ENCODE results near the gene PGA5. TPM values are rescaled to one million over a fixed set of nuclear protein-coding genes. Genes with fewer than 3 reads are reported as not detected.

The PGA5 gene
- polyA plus RNA-seq, 1 experiment: 2.1 TPM

- POLR2A ChIA-PET: interaction anchor here (0.7 to 1.1 kb wide), 2 partner anchors 24 to 91 kb away, joined by 3 to 6 read pairs; no protein-coding TSS in a partner anchor
- H3K9me3 ChIP-seq (ENCODE audit: control insufficient read depth, insufficient read depth, low read length): no peaks in the 10 kb centered on the region; the same call in 1 of the 2 replicates
- DNase-seq (ENCODE audit: low read depth, low spot score): peak; percentile 16
- no peak overlapping the region for H3K27ac ChIP-seq (ENCODE audit: low read depth, low read length)
- no peak overlapping the region for H3K4me3 ChIP-seq (ENCODE audit: low read depth, low read length)
- no peak for TF ChIP-seq CTCF (IDR thresholded peaks at IDR 0.05; ENCODE audit: low read depth, low read length)
- no peaks in the 10 kb centered on the region for H3K27me3 ChIP-seq (ENCODE audit: control insufficient read depth, insufficient read depth, low read length)
- CTCF ChIA-PET: interaction anchor here (0.6 to 1.2 kb wide), 5 partner anchors 10 to 678 kb away, joined by 3 to 4 read pairs (median 3); no protein-coding TSS in a partner anchor
These were observed 29.5 kb downstream of the PGA5 start for GRCh38 chr11:61270354-61271076.

- POLR2A ChIA-PET: no interaction called here
These were observed 31.8 kb downstream of the PGA5 start for GRCh38 chr11:61272731-61273130.

GRCh38 chr11:61273178-61274078 lies 32.5 kb downstream of the PGA5 start:
- Histone ChIP-seq H3K9me3 (ENCODE audit: control insufficient read depth, insufficient read depth, low read length) (no peaks in the 10 kb centered on the region; the same call in 1 of the 2 replicates), H3K4me3 (ENCODE audit: low read depth, low read length) (no peak overlapping the region), H3K27ac (ENCODE audit: low read depth, low read length) (no peak overlapping the region), H3K27me3 (ENCODE audit: control insufficient read depth, insufficient read depth, low read length) (no peaks in the 10 kb centered on the region)
- no peak for DNase-seq (ENCODE audit: low read depth, low spot score)
- no peak for TF ChIP-seq CTCF (IDR thresholded peaks at IDR 0.05; ENCODE audit: low read depth, low read length)
- CTCF ChIA-PET: no interaction called here
- POLR2A ChIA-PET: no interaction called here

More at GRCh38 chr11:61272731-61273130, 31.8 kb downstream of the PGA5 start:
- DNase-seq (ENCODE audit: low read depth, low spot score): no peak
- no peak overlapping the region for H3K4me3 ChIP-seq (ENCODE audit: low read depth, low read length)
- CTCF ChIA-PET: no interaction called here
- H3K27ac ChIP-seq (ENCODE audit: low read depth, low read length): no peak overlapping the region
- H3K9me3 ChIP-seq (ENCODE audit: control insufficient read depth, insufficient read depth, low read length): no peaks in the 10 kb centered on the region; the same call in 1 of the 2 replicates
- H3K27me3 ChIP-seq (ENCODE audit: control insufficient read depth, insufficient read depth, low read length): no peaks in the 10 kb centered on the region
- TF ChIP-seq CTCF (IDR thresholded peaks at IDR 0.05; ENCODE audit: low read depth, low read length): no peak

GRCh38 chr11:61274084-61274483 lies 33.1 kb downstream of the PGA5 start:
- POLR2A ChIA-PET: no interaction called here
- CTCF ChIA-PET: interaction anchor here (1.5 kb wide), 1 partner anchor 19 kb away, joined by 5 read pairs; no protein-coding TSS in a partner anchor
- H3K9me3 ChIP-seq (ENCODE audit: control insufficient read depth, insufficient read depth, low read length): no peaks in the 10 kb centered on the region; the same call in 1 of the 2 replicates
- no peak overlapping the region for H3K27ac ChIP-seq (ENCODE audit: low read depth, low read length)
- TF ChIP-seq CTCF (IDR thresholded peaks at IDR 0.05; ENCODE audit: low read depth, low read length): no peak
- H3K27me3 ChIP-seq (ENCODE audit: control insufficient read depth, insufficient read depth, low read length): no peaks in the 10 kb centered on the region
- H3K4me3 ChIP-seq (ENCODE audit: low read depth, low read length): no peak overlapping the region
- DNase-seq (ENCODE audit: low read depth, low spot score): no peak
